ENCODE results near the gene UBE3D.
A peak's percentile ranks its signal among the peaks of the same experiment; 100 is the strongest.
"Not testable (repeated sequence)": the region's sequence is repeated elsewhere in the genome, so short reads cannot be mapped to it uniquely, and the experiment has no call there.

The UBE3D gene

GRCh38 chr6:82955841-82956240 lies 109.8 kb downstream of the UBE3D start:
- DNase-seq (ENCODE audit: extremely low read depth, low read depth): peak; percentile 46
- no peak overlapping the region for H3K4me3 ChIP-seq (replicated peaks; ENCODE audit: low read depth, low read length)
- no peak for TF ChIP-seq CTCF (IDR thresholded peaks at IDR 0.05; ENCODE audit: low read depth, low read length, missing control alignments)

GRCh38 chr6:82954937-82955577 lies 110.6 kb downstream of the UBE3D start:
- no peak for DNase-seq (ENCODE audit: extremely low read depth, low read depth)
- TF ChIP-seq CTCF (IDR thresholded peaks at IDR 0.05; ENCODE audit: low read depth, low read length, missing control alignments): no peak
- H3K4me3 ChIP-seq (replicated peaks; ENCODE audit: low read depth, low read length): no peak overlapping the region

GRCh38 chr6:82954356-82954755 lies 111.3 kb downstream of the UBE3D start:
- no peak for DNase-seq (ENCODE audit: extremely low read depth, low read depth)
- TF ChIP-seq CTCF (IDR thresholded peaks at IDR 0.05; ENCODE audit: low read depth, low read length, missing control alignments): no peak
- H3K4me3 ChIP-seq (replicated peaks; ENCODE audit: low read depth, low read length): no peak overlapping the region

GRCh38 chr6:82953871-82954270 lies 111.8 kb downstream of the UBE3D start:
- H3K4me3 ChIP-seq (replicated peaks; ENCODE audit: low read depth, low read length): no peak overlapping the region
- DNase-seq (ENCODE audit: extremely low read depth, low read depth): no peak
- TF ChIP-seq CTCF (IDR thresholded peaks at IDR 0.05; ENCODE audit: low read depth, low read length, missing control alignments): no peak

GRCh38 chr6:82951935-82952334 lies 113.7 kb downstream of the UBE3D start:
- DNase-seq (ENCODE audit: extremely low read depth, low read depth): no peak

GRCh38 chr6:82951389-82951788 lies 114.3 kb downstream of the UBE3D start:
- no peak overlapping the region for H3K4me3 ChIP-seq (replicated peaks; ENCODE audit: low read depth, low read length)
- TF ChIP-seq CTCF (IDR thresholded peaks at IDR 0.05; ENCODE audit: low read depth, low read length, missing control alignments): no peak
- DNase-seq (ENCODE audit: extremely low read depth, low read depth): no peak

More at GRCh38 chr6:82951935-82952334, 113.7 kb downstream of the UBE3D start:
- TF ChIP-seq CTCF (IDR thresholded peaks at IDR 0.05; ENCODE audit: low read depth, low read length, missing control alignments): no peak
- H3K4me3 ChIP-seq (replicated peaks; ENCODE audit: low read depth, low read length): no peak overlapping the region

- H3K4me3 ChIP-seq (replicated peaks; ENCODE audit: low read depth, low read length): not testable (repeated sequence)
Measured at GRCh38 chr6:82930915-82931314, 134.7 kb downstream of the UBE3D start.

More at GRCh38 chr6:82930915-82931314, 134.7 kb downstream of the UBE3D start:
- not testable (repeated sequence) for DNase-seq (ENCODE audit: extremely low read depth, low read depth)
